ENCODE measurements around the gene KAZN.

- TF ChIP-seq CTCF (optimal IDR thresholded peaks at IDR 0.05 in 1 of 3, IDR thresholded peaks at IDR 0.05 in 1 of 3, conservative IDR thresholded peaks at IDR 0.05 in 1 of 3; ENCODE audit: extremely low read depth in 1 of 3, insufficient read depth in 2 of 3, low read length in 3 of 3) (no peak), EZH2 (IDR thresholded peaks at IDR 0.05; ENCODE audit: low read length) (no peak)
These were observed 415.3 kb downstream of the KAZN start for GRCh38 chr1:15013767-15014166.
